ENCODE data around the gene MEGF6.

DNA sequence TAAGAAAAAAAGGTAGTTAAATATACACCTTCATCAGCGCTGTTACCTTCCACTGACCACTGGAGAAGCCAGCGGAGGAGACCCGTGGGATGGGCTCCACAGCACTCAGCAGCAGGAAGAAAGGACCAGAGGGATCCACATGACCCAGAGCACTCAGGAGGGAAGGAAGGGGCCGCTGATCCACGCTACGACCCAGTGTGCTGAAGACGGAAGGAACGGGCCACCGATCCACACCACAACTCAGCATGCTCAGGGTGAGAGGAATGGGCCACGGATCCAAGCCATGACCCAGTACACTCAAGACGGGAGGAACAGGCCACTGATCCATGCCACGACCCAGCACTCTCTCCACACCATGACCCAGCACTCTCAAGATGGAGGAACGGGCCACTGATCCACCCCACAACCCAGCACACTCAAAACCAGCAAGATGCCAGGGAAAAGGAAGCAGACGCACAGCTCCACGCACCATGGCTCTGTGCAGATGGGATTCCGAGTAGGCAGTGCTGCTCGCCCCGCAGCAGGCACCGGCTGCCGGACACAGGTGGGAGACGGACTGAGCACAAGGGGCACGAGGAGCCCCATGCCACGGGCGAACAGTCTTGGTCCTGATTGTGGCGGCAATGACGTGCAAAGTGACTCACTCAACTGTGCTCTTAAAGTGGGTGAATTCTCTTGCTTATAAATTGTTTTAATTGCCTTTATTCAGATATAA, 29.9 kb upstream of the MEGF6 start:
- TF ChIP-seq CTCF (IDR thresholded peaks at IDR 0.05) (no peak), POLR2AphosphoS5 (IDR thresholded peaks at IDR 0.05) (no peak)
